ENCODE data around the gene HOXD8. TPM values are rescaled to one million over a fixed set of nuclear protein-coding genes. Genes with fewer than 3 reads are reported as not detected.

The HOXD8 gene
- polyA plus RNA-seq, 1 donor, result 40.0 TPM

DNA sequence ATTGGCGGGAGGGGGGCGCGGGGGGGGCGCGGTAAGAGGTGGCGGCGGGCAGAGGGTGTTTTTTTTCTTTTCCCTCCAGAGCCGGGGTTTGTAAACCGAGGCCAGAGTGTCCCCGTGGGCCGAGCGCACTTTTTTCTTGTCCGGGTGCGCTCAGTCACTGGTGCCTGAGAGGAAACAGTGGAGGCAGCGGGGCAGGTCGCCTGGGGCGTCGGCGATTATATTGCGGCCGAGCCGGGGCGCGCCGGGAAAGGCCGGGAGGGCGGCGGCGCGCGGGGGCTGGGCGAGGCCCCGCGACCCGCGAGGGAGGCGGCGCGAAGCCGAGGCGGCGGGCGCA is 275 bp downstream of the HOXD8 start:
- no peak for DNase-seq (ENCODE audit: low read depth)

DNA sequence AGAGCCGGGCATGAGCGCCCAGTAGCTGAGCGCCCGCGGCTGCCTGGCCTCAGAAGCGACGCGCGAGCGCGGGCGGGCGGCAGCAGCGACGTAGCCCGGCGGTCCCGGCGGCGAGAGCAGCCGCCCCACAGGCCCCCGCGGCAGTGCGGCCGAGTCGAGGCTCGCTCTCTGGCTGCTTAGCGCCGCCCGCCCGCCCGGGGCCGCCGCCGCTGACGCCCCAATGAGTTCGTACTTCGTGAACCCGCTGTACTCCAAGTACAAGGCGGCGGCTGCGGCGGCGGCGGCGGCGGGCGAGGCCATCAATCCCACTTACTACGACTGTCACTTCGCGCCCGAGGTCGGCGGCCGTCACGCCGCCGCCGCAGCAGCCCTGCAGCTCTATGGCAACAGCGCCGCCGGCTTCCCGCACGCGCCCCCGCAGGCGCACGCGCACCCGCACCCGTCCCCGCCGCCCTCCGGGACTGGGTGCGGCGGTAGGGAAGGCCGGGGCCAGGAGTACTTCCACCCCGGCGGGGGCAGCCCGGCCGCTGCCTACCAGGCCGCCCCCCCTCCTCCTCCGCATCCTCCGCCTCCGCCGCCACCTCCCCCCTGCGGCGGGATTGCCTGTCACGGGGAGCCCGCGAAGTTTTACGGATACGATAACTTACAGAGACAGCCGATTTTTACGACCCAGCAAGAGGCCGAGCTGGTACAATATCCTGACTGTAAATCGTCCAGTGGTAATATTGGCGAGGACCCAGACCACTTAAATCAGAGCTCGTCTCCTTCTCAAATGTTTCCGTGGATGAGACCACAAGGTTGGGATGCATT is 847 bp downstream of the HOXD8 start:
- no peak for DNase-seq (ENCODE audit: low read depth)

DNA sequence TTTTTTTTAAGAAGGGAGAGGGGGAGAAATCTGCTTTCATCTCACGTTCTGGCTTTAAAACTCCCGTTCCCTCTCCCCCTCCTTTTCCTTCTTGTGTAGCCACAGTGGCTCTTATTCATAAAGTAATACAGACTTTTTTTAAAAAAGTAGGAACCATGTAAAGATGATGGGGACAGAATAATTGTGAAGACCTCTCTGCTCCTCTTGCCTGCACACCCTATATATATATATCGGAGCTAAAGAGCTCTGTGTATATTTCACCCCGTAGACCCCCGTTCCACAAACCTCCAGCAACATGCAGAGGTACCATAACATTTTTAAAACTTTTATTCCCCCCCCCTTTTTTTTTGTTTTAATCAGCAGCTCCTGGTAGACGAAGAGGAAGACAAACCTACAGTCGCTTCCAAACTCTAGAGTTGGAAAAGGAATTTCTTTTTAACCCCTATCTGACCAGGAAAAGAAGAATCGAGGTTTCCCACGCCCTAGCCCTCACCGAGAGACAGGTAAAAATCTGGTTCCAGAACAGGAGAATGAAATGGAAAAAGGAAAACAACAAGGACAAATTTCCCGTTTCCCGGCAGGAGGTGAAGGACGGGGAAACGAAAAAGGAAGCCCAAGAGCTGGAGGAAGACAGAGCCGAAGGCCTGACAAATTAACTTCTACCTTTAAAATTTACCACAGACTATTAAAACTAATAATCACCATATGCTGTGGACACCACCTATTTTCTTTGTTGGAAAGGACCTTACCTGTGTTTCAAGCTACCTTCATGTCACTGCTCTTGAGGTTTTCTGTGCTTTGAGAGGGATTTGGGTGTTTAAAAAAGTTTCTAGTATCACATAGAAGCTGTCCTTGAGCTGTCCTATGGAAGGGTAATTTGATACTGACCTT is 1.7 kb downstream of the HOXD8 start:
- DNase-seq (ENCODE audit: low read depth), result no peak

DNA sequence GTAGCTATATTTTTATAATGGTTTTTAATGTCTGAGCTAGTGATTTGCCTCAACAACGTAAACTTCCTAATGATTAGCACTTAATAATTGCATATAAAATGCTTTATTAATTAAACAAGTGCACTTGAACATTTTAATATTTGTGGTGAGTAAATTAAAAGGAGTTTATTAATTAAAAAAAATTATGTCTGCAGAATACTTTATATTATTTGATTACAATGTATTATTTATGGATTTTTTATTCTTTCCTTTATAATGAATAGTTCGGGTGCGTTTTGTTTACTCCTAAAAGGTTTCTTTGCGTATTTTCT is 2.3 kb downstream of the HOXD8 start:
- DNase-seq (ENCODE audit: low read depth), result no peak

DNA sequence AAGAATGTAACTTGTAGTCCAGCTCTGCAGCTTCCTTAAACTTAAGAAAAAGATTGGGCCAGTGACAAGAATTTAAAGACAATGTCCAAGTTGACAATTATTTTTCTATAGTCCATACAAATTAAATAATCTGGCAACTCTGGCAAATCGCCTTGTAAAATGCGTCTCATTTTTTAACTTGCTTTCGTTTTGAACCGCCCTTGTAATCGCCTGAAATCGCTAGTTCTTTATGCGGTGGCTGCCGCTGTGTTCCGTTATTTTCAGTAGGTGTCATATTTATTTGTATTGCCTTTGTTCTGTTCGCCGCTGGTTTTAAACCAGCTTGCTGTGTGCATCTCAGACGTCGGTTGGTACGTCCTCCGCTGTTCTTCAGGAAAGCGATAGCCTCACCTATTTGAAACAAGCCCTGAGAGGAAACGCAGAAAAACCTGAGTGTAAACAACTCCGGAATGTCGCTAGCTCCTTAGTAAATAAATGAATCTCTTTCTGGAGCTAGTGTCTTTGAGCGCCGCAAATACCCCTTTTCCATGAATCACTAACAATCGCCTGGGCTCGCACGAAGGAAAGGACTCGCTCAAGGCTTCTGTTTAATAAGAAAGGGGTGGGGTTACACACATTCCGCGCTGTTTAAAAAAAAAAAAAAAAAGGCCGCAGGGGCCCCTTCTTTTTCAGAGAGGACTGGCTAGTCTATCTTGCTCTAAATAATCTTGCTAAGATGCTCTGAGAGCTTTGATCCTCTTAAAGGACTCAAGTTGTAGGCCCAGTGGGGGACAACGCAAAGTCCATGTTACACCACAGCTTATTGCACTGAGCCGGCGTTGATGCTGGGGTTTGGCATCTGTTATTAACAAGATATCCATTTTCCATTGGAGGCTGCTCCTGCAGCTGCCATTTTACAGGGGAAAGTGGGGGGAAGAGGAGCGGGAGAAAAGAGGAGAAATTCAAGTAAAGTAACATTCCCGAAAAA is 3.0 kb downstream of the HOXD8 start:
- DNase-seq (ENCODE audit: low read depth), result no peak

DNA sequence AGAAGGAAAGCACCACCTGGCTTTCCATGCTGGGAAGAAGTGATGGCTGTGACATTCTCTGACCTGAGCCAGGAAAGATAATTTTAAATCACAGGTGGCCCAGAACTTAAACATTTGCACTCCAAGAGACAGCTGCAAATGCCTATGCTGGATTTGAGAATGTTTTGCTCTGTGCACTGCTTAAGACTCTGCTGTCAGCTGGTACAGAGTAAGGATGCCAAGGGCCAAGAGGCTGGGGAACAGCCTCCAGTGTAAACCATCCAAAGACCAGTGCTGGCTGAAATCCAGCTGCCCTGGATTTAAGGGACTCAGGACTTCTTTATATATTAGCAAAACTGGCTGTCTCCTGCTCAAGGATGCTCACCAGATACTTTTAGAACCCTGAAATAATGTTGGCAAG is 3.9 kb downstream of the HOXD8 start:
- DNase-seq (ENCODE audit: low read depth), result no peak

DNA sequence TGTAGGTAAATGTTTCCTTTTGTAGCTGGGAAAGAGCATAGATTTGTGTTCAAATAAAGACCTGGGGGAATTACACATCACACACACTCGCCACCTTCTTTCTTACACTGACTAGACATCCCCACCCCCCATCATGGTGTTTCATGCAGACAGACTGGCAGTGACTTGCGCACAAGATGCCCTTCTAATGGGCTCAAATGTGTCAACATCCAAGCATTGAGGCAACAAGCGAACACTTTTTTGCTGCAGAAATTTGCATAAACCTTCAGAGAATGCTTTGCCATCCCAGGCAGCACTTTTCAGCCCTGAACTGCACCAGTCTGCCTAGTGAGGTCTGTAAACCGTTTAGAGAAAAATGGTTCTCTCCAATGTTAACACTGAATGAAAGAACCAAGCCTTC is 4.5 kb downstream of the HOXD8 start:
- no peak for DNase-seq (ENCODE audit: low read depth)

DNA sequence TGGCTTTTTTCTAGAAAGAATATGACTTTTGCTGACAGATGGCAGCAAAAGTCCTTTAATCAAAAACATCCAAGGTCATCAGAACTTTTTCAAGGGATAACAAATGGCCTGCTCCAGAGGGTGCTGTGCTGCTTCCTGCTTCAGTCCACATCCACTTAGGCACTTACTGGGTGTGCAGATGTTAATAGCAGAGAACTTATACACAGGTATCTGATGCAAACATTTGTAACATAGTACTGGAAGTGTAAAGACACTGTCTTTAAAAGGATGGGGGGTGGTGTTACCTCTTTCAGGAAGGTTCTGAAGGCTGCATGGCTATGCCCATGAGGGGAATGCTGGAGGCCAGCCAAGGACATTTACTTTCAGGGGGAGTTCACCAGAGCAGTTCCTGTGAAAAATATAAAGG is 5.5 kb downstream of the HOXD8 start:
- no peak for DNase-seq (ENCODE audit: low read depth)

DNA sequence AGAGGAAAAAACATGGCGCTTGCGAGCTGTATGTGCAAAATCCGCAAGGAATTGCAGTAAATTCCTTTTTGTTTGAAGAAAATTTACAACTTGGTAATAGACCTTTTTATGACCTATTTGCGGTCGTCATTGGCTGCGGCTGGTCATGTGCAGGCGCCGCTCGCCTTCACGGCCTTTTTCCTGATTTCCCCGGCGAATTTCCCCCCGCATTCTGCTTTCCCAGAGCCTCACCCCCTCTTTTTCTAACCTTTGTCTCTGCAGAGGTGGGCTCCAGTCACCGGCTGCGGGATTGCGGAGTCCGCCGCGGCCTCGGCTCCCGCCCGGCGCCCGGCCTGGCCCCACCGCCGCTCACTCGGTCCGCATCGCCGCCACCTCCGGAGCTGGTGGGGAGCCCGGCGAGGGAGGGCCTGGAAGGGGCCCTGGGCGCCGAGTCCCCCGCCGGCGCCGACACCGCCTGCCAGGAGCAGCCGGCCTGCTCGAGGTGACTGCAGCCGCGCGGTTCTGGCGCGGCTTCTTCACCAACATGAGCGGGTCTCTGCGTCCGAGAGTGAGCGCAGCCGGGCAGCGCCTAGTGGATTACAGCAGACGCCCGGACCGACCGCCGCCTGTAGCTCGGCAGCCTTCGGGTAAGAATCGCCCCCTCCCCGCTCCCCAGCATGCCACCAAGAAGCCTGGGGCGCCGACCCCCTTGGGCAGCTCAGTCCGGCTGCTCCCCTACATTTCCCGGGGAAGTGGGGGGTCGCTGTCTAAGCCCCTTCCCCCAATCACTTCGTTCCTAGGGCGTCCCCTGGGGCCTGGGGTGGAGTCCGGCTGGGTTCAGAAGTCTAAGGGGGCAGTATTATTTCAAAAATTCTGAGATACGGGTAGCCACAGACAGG is 7.1 kb downstream of the HOXD8 start:
- DNase-seq (ENCODE audit: low read depth), result no peak

DNA sequence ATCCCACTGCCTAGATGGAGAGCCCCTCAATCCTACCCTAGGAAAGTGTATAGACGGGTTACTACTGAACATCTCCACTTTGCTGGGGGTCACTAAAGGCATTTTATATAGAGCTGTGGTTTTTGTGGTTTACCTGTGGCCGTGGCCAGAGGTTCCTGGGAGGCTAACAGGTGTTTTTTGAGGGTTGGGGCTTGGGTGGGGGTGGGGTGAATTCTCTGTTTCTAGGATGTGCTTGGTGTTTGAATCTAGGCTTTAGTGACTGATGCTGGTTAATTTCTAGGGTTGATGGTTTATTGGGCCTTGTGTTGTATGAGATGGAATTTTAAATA is 7.7 kb downstream of the HOXD8 start:
- no peak for DNase-seq (ENCODE audit: low read depth)

DNA sequence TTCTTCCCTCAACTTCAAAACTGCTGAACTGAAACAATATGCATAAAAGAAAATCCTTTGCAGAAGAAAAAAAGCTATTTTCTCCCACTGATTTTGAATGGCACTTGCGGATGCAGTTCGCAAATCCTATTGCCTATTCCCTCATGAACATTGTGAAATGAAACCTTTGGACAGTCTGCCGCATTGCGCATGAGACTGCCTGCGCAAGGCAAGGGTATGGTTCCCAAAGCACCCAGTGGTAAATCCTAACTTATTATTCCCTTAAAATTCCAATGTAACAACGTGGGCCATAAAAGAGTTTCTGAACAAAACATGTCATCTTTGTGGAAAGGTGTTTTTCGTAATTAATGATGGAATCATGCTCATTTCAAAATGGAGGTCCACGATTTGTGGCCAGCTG is 8.4 kb downstream of the HOXD8 start:
- no peak for DNase-seq (ENCODE audit: low read depth)

DNA sequence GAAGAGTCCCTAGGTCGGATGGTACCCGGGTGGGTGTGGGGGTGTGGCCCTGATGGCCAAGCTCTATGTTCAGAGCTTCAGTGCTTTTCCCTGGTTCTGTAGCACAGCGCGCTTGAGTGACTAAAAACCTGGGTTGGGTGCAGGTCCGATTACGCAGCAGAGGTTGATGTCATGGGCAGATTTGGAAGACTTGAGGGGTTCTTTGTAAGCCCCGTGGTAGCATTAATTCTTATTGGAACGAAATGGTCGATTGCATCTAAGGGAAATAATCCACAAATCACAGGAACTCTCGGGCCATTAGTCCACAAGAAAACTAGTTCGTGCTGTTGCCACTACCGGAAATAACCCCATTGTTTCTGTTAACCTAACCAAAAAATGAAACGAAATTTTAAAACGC is 9.0 kb downstream of the HOXD8 start:
- DNase-seq (ENCODE audit: low read depth), result no peak

DNA sequence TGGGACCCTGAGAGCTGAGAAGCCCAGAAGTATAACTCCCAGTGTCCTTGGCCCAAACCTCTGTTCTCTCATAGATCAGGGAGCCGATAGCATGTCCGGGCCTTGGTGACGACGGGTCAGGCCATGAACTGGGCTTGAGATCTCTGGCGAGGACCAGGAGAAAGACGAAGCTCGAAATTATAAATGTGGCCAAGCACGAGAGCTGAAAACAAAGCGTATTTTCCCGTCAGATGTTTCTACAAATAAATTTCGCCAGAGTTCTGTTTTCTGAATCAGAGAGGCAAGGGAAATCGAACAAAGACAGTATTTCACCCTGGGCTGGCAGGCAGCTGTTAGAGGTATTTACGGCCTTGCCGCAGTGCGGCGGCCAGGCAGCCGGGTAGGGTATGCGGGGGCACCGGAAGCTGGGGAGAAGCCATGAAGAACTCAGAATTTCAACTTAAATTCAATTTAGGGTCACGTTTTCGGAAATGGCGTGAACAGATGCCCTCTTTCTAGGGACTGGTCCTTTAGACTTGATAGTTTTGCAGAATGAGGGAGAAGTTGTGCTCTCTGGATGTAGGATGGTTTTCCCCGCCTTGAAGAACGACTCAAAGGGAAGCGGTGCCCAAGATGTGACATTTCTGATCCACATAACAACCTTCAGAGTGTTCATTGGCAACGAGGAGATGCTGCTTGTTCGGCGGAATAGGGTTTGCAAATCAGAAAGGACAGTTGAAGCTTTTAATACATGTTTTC is 9.6 kb downstream of the HOXD8 start:
- no peak for DNase-seq (ENCODE audit: low read depth)

DNA sequence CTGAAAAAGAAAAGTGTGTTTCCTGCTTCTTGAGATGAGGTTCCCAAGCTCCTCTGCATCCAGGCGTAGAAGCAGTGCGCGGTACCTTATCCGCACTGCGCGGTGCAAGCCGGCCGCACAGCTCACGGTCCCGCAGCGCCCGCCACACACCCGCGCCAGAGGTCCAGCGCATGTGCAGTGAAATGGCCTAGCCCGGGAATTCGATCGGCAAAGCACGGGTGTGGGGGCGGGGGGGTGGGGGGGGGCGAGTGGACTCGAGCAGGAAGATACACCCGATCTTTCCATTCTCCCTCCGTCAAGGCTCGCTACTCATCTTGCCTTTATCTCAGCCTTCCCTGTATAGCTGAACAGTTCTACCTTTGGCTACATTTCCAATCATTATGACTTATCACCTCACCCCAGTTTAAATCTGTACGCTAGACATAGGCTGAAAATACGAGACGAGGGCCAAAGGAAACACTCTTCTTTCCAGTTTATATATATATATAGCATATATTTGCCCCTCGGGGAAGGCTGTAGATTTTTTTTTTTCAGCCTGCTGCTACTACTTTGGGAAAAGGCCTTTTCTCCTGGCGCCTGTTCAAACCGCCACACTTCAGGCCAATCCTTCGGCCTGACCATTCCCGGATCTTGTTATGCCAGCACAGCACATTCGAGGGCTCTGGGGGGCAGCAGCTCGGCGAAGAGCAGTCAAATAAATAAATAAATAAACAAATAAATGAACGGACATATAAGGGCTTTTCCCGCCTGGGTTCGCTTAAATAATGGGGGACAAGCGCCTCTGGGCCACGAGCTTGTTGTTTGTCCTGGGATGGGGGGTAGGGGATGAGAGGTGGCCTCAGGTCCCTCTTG is 10.4 kb downstream of the HOXD8 start:
- no peak for DNase-seq (ENCODE audit: low read depth)

DNA sequence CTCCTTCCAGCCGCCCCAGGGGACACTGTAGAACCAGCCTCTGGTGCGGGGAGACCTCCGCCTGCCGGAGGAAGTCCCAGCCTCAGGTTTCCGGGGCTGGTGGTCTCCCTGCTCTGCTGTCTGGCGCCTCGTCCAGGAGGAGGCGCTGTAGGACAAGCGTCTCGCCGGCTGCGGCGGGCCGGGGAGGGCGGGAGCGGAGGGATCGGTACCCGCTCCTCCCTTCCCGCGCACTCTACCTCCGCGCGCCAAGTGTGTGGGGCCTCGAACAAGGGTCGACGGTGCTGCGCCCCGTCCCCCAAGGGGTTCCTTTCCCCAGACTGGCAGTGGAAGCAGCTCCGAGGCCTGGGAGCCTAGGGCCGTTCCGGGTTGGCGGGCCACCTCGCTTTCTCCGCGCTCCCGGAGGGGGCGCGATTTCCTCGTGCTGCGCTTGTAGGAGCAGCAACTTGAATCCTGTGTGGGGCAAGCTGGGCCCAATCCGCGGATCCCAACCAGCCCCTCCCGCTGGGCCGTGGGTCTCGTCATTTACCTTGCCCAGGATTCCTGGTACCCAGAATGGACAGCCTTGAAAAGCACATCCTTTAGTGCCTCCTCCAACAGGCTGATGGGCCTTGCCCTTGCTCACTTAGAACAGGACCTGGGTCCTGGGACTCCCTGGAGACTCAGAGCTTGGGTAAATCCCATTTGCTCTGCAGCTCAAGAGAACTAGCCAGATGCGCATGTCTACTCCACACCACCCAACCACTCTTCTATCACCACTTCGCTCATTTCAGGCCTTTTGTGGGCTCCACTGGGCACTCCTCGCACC is 11.2 kb downstream of the HOXD8 start:
- no peak for DNase-seq (ENCODE audit: low read depth)

DNA sequence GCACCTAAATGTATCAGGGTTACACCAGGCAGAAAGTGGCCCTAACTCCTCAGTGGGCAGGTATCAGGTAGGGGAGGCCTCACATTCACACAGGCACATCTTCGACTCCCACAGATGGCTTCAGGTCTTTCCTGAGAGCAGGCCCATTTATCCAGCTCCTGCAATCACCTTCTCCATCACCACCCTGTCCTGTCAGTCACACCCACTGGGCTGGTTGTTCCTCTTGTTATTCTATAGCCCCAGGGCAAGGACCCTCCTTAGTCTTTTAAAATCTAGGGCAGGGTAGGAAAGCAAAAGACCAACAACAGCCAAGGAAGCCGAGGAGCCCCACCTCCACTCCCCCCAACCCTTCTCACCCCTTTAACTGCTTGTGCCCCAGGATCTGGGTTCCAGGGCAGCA is 12.8 kb downstream of the HOXD8 start:
- no peak for DNase-seq (ENCODE audit: low read depth)

DNA sequence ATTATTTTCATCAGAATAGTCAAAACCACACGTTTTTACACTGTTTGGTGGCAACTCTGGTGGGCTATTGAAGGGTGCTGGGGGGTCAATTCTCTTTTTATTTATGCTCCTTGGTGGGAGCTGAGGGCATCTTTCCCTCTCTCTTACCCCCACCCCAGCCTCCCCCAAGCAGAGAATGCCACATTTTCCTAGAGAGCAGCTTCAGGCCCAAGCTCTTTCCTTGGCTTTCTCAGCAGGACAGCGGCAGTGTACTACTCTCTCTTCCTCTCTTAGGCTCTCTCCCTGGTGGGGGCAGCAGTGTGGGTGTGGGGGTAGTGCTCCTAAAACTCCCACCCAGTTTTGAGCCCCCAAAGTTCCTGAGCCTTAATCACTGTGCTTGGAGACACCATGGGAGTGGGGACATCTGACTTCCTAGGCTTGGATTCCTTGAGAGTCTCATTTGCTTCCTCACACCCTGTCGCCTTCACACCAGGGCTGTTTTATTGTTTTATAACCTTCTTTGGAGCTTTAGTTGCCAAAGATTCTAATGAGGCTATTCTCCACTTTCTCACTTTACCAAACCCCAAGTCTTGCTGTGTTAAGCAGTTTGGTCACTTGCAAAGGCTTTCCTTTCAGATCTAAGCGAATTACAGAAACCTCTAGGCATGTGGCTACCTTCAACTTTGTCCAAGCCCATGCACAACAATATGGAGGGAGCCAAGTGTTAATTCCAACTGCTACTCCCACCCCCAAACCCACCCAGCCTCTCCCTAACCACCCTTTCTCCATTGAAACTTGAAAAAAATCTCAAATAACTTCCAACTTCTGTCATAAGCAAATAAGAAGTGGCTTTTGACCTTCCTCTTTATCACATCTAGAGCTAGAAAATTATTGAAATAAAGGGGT is 15.8 kb downstream of the HOXD8 start:
- no peak for DNase-seq (ENCODE audit: low read depth)

DNA sequence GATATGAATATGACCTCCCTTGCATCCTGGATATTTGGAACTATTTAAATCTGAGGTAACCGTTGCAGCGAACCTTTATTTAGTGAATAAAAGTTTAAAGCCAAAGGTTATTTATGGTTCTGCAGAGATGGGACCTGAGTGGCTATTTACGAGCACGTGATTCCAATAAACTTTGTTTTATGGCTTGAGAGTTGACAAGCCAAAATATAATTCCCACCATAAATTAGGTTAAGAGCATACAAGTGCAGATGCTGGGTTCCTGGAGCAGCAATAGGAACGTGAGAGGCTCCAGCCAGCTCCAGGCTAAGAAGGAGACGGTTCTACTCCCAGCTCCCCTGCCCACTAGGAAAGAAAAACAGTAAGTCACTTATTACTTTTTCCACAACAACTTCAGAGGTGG is 16.6 kb downstream of the HOXD8 start:
- DNase-seq (ENCODE audit: low read depth), result no peak
